Loucy (cell line): ENCODE results near the gene CDC37L1.

Source experiments
- H2AFZ ChIP-seq: fragments of 200-600 bp; sonication (generic); 2 replicates; pipeline ENCODE4 v1.6.0; 2016; ENCODE audit warnings: antibody characterized with exemption, mild to moderate bottlenecking, low read length, moderate library complexity
- H3F3A ChIP-seq: fragments of 200-600 bp; 2 replicates; pipeline ENCODE4 v1.6.0; 2016; ENCODE audit warnings: antibody characterized with exemption, low read depth, mild to moderate bottlenecking
- H3K27me3 ChIP-seq: fragments of 200-600 bp; sonication (generic); 2 replicates; pipeline ENCODE4 v1.6.1; 2014; ENCODE audit warnings: low read length, mild to moderate bottlenecking; ENCODE audit not compliant: insufficient read depth, poor library complexity, severe bottlenecking
- H3K36me3 ChIP-seq: fragments of 200-600 bp; sonication (generic); 2 replicates; pipeline ENCODE4 v1.6.1; 2016; ENCODE audit warnings: low read length; ENCODE audit not compliant: insufficient read depth
- H3K4me1 ChIP-seq: fragments of 200-600 bp; sonication (generic); 2 replicates; pipeline ENCODE4 v1.5.1; 2014; ENCODE audit warnings: low read length, mild to moderate bottlenecking; ENCODE audit not compliant: insufficient read depth, poor library complexity, severe bottlenecking
- H3K4me2 ChIP-seq: fragments of 200-600 bp; sonication (generic); 2 replicates; pipeline ENCODE4 v1.6.0; 2014; ENCODE audit warnings: antibody characterized with exemption, low read length, low read depth, mild to moderate bottlenecking; ENCODE audit not compliant: poor library complexity, severe bottlenecking
- H3K4me3 ChIP-seq: fragments of 200-600 bp; sonication (generic); 2 replicates; pipeline ENCODE4 v1.5.1; 2014; ENCODE audit warnings: low read length, mild to moderate bottlenecking, mixed read lengths; ENCODE audit not compliant: poor library complexity, severe bottlenecking
- H3K79me2 ChIP-seq: fragments of 200-600 bp; sonication (generic); 2 replicates; pipeline ENCODE4 v1.6.1; 2014; ENCODE audit warnings: low read length; ENCODE audit not compliant: insufficient read depth
- H3K9ac ChIP-seq: fragments of 200-600 bp; sonication (generic); 2 replicates; pipeline ENCODE4 v1.6.0; 2014; ENCODE audit warnings: mild to moderate bottlenecking, low read depth, low read length, moderate library complexity; ENCODE audit not compliant: poor library complexity, severe bottlenecking
- H3K9me2 ChIP-seq: fragments of 200-600 bp; sonication (generic); replicated peaks from 2 replicates; pipeline ENCODE4 v1.6.1; 2016; ENCODE audit warnings: low read depth, low read length, mixed read lengths
- H3K9me3 ChIP-seq: fragments of 200-600 bp; sonication (generic); 2 replicates; pipeline ENCODE4 v1.6.1; 2014; ENCODE audit warnings: mild to moderate bottlenecking, antibody characterized with exemption, low read length, low read depth; ENCODE audit not compliant: insufficient read depth
- H4K20me1 ChIP-seq: fragments of 200-600 bp; sonication (generic); 2 replicates; pipeline ENCODE4 v1.6.0; 2014; ENCODE audit warnings: antibody characterized with exemption, low read length, mild to moderate bottlenecking; ENCODE audit not compliant: insufficient read depth, poor library complexity, severe bottlenecking
- EZH2phosphoT487 ChIP-seq: fragments of 200-600 bp; IDR thresholded peaks from 2 replicates; pipeline ENCODE4 v1.6.1; 2018; ENCODE audit warnings: antibody characterized with exemption, mild to moderate bottlenecking, moderate library complexity, borderline replicate concordance
- TF ChIP-seq, protein P1 (sequence below): fragments of 200-600 bp; sonication (generic); conservative IDR thresholded peaks from 2 replicates; pipeline ENCODE4 v1.5.1; 2014; ENCODE audit warnings: mild to moderate bottlenecking, antibody characterized with exemption, low read length

Gene CDC37L1

GRCh38 chr9:4727593-4727992, 48.2 kb downstream of the CDC37L1 start:
- peaks cover 6% of the 10 kb centered on the region for H4K20me1 ChIP-seq
- no peaks in the 10 kb centered on the region for H3K9me3 ChIP-seq
- H3K79me2 ChIP-seq, result peaks cover 36% of the 10 kb centered on the region
- no peak overlapping the region for H3K4me2 ChIP-seq
- H3K4me1 ChIP-seq, result no peaks in the 10 kb centered on the region
- H3K4me3 ChIP-seq, result no peak overlapping the region
- no peak overlapping the region for H2AFZ ChIP-seq
- H3K36me3 ChIP-seq, result peaks cover 3% of the 10 kb centered on the region; the same call in 1 of the 2 replicates
- TF ChIP-seq, protein P1, sequence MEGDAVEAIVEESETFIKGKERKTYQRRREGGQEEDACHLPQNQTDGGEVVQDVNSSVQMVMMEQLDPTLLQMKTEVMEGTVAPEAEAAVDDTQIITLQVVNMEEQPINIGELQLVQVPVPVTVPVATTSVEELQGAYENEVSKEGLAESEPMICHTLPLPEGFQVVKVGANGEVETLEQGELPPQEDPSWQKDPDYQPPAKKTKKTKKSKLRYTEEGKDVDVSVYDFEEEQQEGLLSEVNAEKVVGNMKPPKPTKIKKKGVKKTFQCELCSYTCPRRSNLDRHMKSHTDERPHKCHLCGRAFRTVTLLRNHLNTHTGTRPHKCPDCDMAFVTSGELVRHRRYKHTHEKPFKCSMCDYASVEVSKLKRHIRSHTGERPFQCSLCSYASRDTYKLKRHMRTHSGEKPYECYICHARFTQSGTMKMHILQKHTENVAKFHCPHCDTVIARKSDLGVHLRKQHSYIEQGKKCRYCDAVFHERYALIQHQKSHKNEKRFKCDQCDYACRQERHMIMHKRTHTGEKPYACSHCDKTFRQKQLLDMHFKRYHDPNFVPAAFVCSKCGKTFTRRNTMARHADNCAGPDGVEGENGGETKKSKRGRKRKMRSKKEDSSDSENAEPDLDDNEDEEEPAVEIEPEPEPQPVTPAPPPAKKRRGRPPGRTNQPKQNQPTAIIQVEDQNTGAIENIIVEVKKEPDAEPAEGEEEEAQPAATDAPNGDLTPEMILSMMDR, result no peak
- H3F3A ChIP-seq, result no peaks in the 10 kb centered on the region
- H3K27me3 ChIP-seq, result no peaks in the 10 kb centered on the region
- H3K9ac ChIP-seq, result no peak overlapping the region
- H3K9me2 ChIP-seq, result no peaks in the 10 kb centered on the region

DNA sequence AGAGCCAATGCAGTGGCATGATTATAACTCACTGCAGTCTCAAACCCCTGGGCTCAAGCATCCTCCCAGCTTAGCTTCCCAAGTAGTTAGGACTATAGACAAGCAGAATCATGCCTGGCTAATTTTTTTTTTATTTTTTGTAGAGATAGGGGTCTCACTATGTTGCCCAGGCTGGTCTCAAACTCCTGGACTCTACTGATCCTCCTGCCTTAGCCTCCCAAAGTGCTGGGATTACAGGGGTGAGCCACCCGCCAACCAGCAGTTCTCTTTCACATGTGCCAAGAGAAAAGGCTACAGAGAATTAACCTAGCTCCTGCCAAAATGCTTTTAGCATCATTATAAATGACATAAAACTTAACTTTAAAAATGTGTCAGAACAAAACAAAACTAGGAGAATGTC, 53.5 kb downstream of the CDC37L1 start:
- H3K27me3 ChIP-seq, result no peaks in the 10 kb centered on the region
- peaks cover 68% of the 10 kb centered on the region for H3K79me2 ChIP-seq
- peaks cover 14% of the 10 kb centered on the region for H4K20me1 ChIP-seq
- H3K4me1 ChIP-seq, result peaks cover 23% of the 10 kb centered on the region
- H3K4me2 ChIP-seq, result peak overlapping the region; percentile 4
- H3K36me3 ChIP-seq, result no peaks in the 10 kb centered on the region
- no peaks in the 10 kb centered on the region for H3K9me2 ChIP-seq
- no peaks in the 10 kb centered on the region for H3F3A ChIP-seq
- no peak for TF ChIP-seq EZH2phosphoT487
- TF ChIP-seq, protein P1, result no peak
- H3K9ac ChIP-seq, result no peak overlapping the region
- no peak overlapping the region for H2AFZ ChIP-seq
- no peak overlapping the region for H3K4me3 ChIP-seq
- no peaks in the 10 kb centered on the region for H3K9me3 ChIP-seq

- no peak overlapping the region for H3K9ac ChIP-seq
- no peak overlapping the region for H2AFZ ChIP-seq
- peaks cover 79% of the 10 kb centered on the region for H3K79me2 ChIP-seq
- peaks cover 29% of the 10 kb centered on the region for H3K4me1 ChIP-seq
- H3F3A ChIP-seq, result no peaks in the 10 kb centered on the region
- TF ChIP-seq EZH2phosphoT487, result no peak
- TF ChIP-seq, protein P1, result no peak
- no peak overlapping the region for H3K4me3 ChIP-seq
- peak overlapping the region; percentile 30 for H3K4me2 ChIP-seq
- H4K20me1 ChIP-seq, result peaks cover 22% of the 10 kb centered on the region
- no peaks in the 10 kb centered on the region for H3K9me3 ChIP-seq
- no peaks in the 10 kb centered on the region for H3K36me3 ChIP-seq
- H3K27me3 ChIP-seq, result no peaks in the 10 kb centered on the region
- H3K9me2 ChIP-seq, result no peaks in the 10 kb centered on the region
These were observed 54.8 kb downstream of the CDC37L1 start for GRCh38 chr9:4734150-4734549.
